Stimulated activated CD8-positive, alpha-beta memory T cell treated with anti-CD3 and anti-CD28 coated beads, Interleukin-15, amount 100 ng/mL, for 1 hour (primary cell): ENCODE measurements around the gene SRPRA.
A peak's percentile ranks its signal among the peaks of the same experiment; 100 is the strongest.
"Not testable (repeated sequence)": the region's sequence is repeated elsewhere in the genome, so short reads cannot be mapped to it uniquely, and the experiment has no call there.

Experiments
- DNase-seq: peaks from one replicate; pipeline ENCODE4 v3.0.0-alpha.2; 2020; ENCODE audit warnings: low read depth

Gene SRPRA

GRCh38 chr11:126268708-126269579 is at the start of gene SRPRA, which contains the start of gene FOXRED1:
Gene SRPRA, minus strand, starts transcription at chr11:126268895. Its CDS starts 91 bp downstream, at chr11:126268804.
Gene FOXRED1, plus strand, starts transcription at chr11:126269154. Its CDS starts 53 bp downstream, at chr11:126269207.
- DNase-seq, result peak; percentile 99

- DNase-seq, result no peak
Observed at GRCh38 chr11:126317756-126318573, 49.3 kb upstream of the SRPRA start.

GRCh38 chr11:126317432-126317755 is 48.7 kb upstream of the SRPRA start:
- no peak for DNase-seq

- DNase-seq, result no peak
Observed at GRCh38 chr11:126313826-126314225, 45.1 kb upstream of the SRPRA start.

GRCh38 chr11:126312961-126313360 is 44.3 kb upstream of the SRPRA start:
- DNase-seq, result no peak

GRCh38 chr11:126311401-126312291 is 43.0 kb upstream of the SRPRA start:
- DNase-seq, result no peak

- DNase-seq, result no peak
Observed at GRCh38 chr11:126310992-126311310, 42.3 kb upstream of the SRPRA start.

- peak; percentile 32 for DNase-seq
Observed at GRCh38 chr11:126310200-126310991, 41.7 kb upstream of the SRPRA start.

GRCh38 chr11:126308771-126309170 is 40.1 kb upstream of the SRPRA start:
- not testable (repeated sequence) for DNase-seq

GRCh38 chr11:126308271-126308671 is 39.6 kb upstream of the SRPRA start:
- no peak for DNase-seq

GRCh38 chr11:126307706-126308105 is 39.0 kb upstream of the SRPRA start:
- DNase-seq, result no peak

- no peak for DNase-seq
Observed at GRCh38 chr11:126305699-126306098, 37.0 kb upstream of the SRPRA start.

GRCh38 chr11:126304457-126305075 is 35.9 kb upstream of the SRPRA start:
- DNase-seq, result no peak

GRCh38 chr11:126303623-126304456 is 35.1 kb upstream of the SRPRA start, which contains the start of gene DCPS:
Gene DCPS, plus strand, starts transcription at chr11:126304060. Its CDS starts 21 bp downstream, at chr11:126304081.
- peak; percentile 64 for DNase-seq

GRCh38 chr11:126297004-126297403 is 28.3 kb upstream of the SRPRA start:
- DNase-seq, result no peak

- no peak for DNase-seq
Observed at GRCh38 chr11:126293726-126294125, 25.0 kb upstream of the SRPRA start.

GRCh38 chr11:126290887-126291286 is 22.2 kb upstream of the SRPRA start:
- no peak for DNase-seq

- DNase-seq, result no peak
Observed at GRCh38 chr11:126288237-126288636, 19.5 kb upstream of the SRPRA start.

- DNase-seq, result peak; percentile 75
Observed at GRCh38 chr11:126284829-126285228, 16.1 kb upstream of the SRPRA start.
